CD14-positive monocyte (primary cell): Measurements from ENCODE around the gene INSL4. TPM values are rescaled to one million over a fixed set of nuclear protein-coding genes. Genes with fewer than 3 reads are reported as not detected.

Source experiments
- DNase-seq, 3 donors: peaks; one replicate each; pipeline ENCODE4 v3.0.0-alpha.2; 2011 to 2022
- H2AFZ ChIP-seq: 2 replicates; pipeline ENCODE4 v1.6.0; 2012; ENCODE audit warnings: mild to moderate bottlenecking, low read depth, low read length, inconsistent platforms; ENCODE audit not compliant: insufficient read depth, poor library complexity, severe bottlenecking
- H3K27ac ChIP-seq, 2 donors: 1 replicate in 1 of 2; 2 replicates in 1 of 2; pipeline ENCODE4 v1.5.1; 2012 to 2013; ENCODE audit warnings: low read length in 2 of 2, control low read depth in 1 of 2, inconsistent platforms in 1 of 2, low read depth in 1 of 2, mild to moderate bottlenecking in 1 of 2
- H3K27me3 ChIP-seq, 2 donors: one replicate each; pipeline versions ENCODE4 v1.6.0 to v1.6.1; 2011 to 2013; ENCODE audit warnings: low read length in 2 of 2; ENCODE audit not compliant: control insufficient read depth in 2 of 2, insufficient read depth in 2 of 2
- H3K36me3 ChIP-seq, 2 donors: replicated peaks in 1 of 2; 1 replicate in 1 of 2; 2 replicates in 1 of 2; pipeline versions ENCODE4 v1.5.1 to v1.6.1; 2012 to 2013; ENCODE audit warnings: low read length in 2 of 2, control low read depth in 1 of 2, inconsistent platforms in 1 of 2, mild to moderate bottlenecking in 1 of 2; ENCODE audit not compliant: insufficient read depth in 2 of 2, control insufficient read depth in 1 of 2
- H3K4me1 ChIP-seq, 2 donors: 1 replicate in 1 of 2; 2 replicates in 1 of 2; pipeline versions ENCODE4 v1.5.1 to v1.6.1; 2012 to 2013; ENCODE audit warnings: low read length in 2 of 2, control low read depth in 1 of 2, inconsistent platforms in 1 of 2, mild to moderate bottlenecking in 1 of 2, moderate library complexity in 1 of 2; ENCODE audit not compliant: insufficient read depth in 2 of 2, control insufficient read depth in 1 of 2
- H3K4me2 ChIP-seq: replicated peaks from 2 replicates; pipeline ENCODE3; 2012; ENCODE audit warnings: low read length, moderate library complexity, mild to moderate bottlenecking; ENCODE audit not compliant: poor library complexity, severe bottlenecking; ENCODE audit errors: extremely low read depth
- H3K4me3 ChIP-seq, 3 experiments: fragments of 200-600 bp in 1 of 3; sonication (generic) in 1 of 3; replicated peaks in 1 of 3; 1 replicate in 2 of 3; 2 replicates in 1 of 3; pipeline ENCODE4 v1.5.1; 2011 to 2013; ENCODE audit warnings: low read length in 3 of 3, mild to moderate bottlenecking in 3 of 3, control low read depth in 2 of 3, low read depth in 2 of 3, inconsistent platforms in 1 of 3, moderate library complexity in 1 of 3
- H3K79me2 ChIP-seq: 2 replicates; pipeline ENCODE4 v1.6.0; 2012; ENCODE audit warnings: mild to moderate bottlenecking, control low read depth, inconsistent platforms, low read length, moderate library complexity; ENCODE audit not compliant: insufficient read depth
- H3K9ac ChIP-seq: 2 replicates; pipeline ENCODE4 v1.6.0; 2017; ENCODE audit warnings: low read length, mild to moderate bottlenecking; ENCODE audit not compliant: insufficient read depth, poor library complexity, severe bottlenecking
- H3K9me3 ChIP-seq, 2 donors: replicated peaks in 1 of 2; 1 replicate in 1 of 2; 2 replicates in 1 of 2; pipeline versions ENCODE4 v1.5.1 to v1.6.1; 2012 to 2013; ENCODE audit warnings: low read length in 2 of 2, control low read depth in 1 of 2; ENCODE audit not compliant: control insufficient read depth in 1 of 2, insufficient read depth in 1 of 2
- H4K20me1 ChIP-seq: 2 replicates; pipeline ENCODE4 v1.6.0; 2012; ENCODE audit warnings: mild to moderate bottlenecking, low read length, control low read depth, moderate library complexity; ENCODE audit not compliant: insufficient read depth
- H3K27ac Mint-ChIP-seq, 7 donors: one replicate each; pipeline ENCODE4 v1.8.0; 2020; ENCODE audit warnings: mild to moderate bottlenecking in 7 of 7, mixed read lengths in 7 of 7, moderate library complexity in 6 of 7, inconsistent platforms in 2 of 7
- H3K27me3 Mint-ChIP-seq, 3 donors: one replicate each; pipeline ENCODE4 v1.8.0; 2021 to 2022; ENCODE audit warnings: low read depth in 3 of 3, mild to moderate bottlenecking in 3 of 3, mixed read lengths in 3 of 3, moderate library complexity in 3 of 3, inconsistent platforms in 1 of 3
- H3K36me3 Mint-ChIP-seq, 2 donors: one replicate each; pipeline ENCODE4 v1.8.0; 2020; ENCODE audit warnings: mixed read lengths in 2 of 2, inconsistent platforms in 1 of 2, mild to moderate bottlenecking in 1 of 2
- H3K4me1 Mint-ChIP-seq: one replicate; pipeline ENCODE4 v1.8.0; 2020; ENCODE audit warnings: mild to moderate bottlenecking, mixed read lengths
- H3K4me3 Mint-ChIP-seq, 2 donors: one replicate each; pipeline ENCODE4 v1.8.0; 2020; ENCODE audit warnings: mild to moderate bottlenecking in 2 of 2, mixed read lengths in 2 of 2, moderate library complexity in 1 of 2
- H3K9me3 Mint-ChIP-seq, 7 donors: one replicate each; pipeline ENCODE4 v1.8.0; 2020 to 2022; ENCODE audit warnings: mixed read lengths in 7 of 7, mild to moderate bottlenecking in 6 of 7, moderate library complexity in 6 of 7, inconsistent platforms in 2 of 7
- WGBS: methylation state at CpG from one replicate; pipeline ENCODE4 v1.1.5; 2013; ENCODE audit warnings: missing lambda C conversion rate; ENCODE audit not compliant: insufficient coverage; 5-methylcytosine and 5-hydroxymethylcytosine counted together
- intact Hi-C, 2 donors: fragments of 100-400 bp; cut with micrococcal nuclease; formaldehyde crosslinking; loops; one replicate each; pipeline versions ENCODE4 v1.15.0 to v1.15.1; 2023
- polyA plus RNA-seq, 3 donors: library from polyadenylated mRNA; depleted of rRNA in 1 of 3; unstranded in 2 of 3; stranded (reverse) in 1 of 3; fragments of 300-500 nt in 2 of 3; fragments of >200 nt in 1 of 3; fragmentation: Illumina TruSeq in 2 of 3; gene quantifications; 1 replicate in 2 of 3; 2 replicates in 1 of 3; pipeline ENCODE4 v1.2.3, GENCODE V29; 2012 to 2021
- TF ChIP-seq, protein P1 (sequence below): fragments of 200-600 bp; IDR thresholded peaks from one replicate; pipeline ENCODE4 v1.8.0; 2022; ENCODE audit warnings: antibody characterized with exemption, mild to moderate bottlenecking

INSL4 gene
- polyA plus RNA-seq, 3 donors = not detected

DNA sequence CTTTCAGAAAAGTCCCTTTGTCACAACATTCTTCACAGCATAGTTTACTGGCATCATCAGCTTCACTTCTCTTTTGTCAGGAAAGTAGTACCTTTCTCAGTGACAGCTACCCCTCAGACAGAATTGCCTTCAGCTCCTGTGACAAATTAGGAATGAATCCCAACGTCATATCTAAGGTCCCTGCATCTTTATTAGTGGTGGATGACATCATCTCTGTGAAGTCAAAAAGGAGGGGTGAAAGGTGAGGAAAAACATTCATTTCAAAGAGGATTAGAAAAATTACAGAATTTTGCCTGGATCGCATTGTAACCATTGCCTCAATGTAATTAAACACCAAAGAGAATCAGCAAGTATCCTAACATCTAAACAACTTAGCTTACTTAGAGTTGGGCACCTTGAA, 37.9 kb upstream of the INSL4 start:
- no peak overlapping the region for H3K27ac ChIP-seq
- H3K9ac ChIP-seq = no peak overlapping the region
- Mint-ChIP-seq H3K36me3 (no peaks in the 10 kb centered on the region), H3K27ac (no peak overlapping the region), H3K4me1 (no peaks in the 10 kb centered on the region), H3K27me3 (peaks cover 2 to 8% (median 3%) of the 10 kb centered on the region in 3 donors), H3K4me3 (no peak overlapping the region), H3K9me3 (peaks cover 0 to 2% (median 0%) of the 10 kb centered on the region in 7 donors)
- H3K36me3 ChIP-seq = no peaks in the 10 kb centered on the region
- no CpG with 5 or more reads among the region's 2 CpGs for WGBS
- no peak overlapping the region for H2AFZ ChIP-seq
- no peaks in the 10 kb centered on the region for H3K9me3 ChIP-seq
- TF ChIP-seq, protein P1, sequence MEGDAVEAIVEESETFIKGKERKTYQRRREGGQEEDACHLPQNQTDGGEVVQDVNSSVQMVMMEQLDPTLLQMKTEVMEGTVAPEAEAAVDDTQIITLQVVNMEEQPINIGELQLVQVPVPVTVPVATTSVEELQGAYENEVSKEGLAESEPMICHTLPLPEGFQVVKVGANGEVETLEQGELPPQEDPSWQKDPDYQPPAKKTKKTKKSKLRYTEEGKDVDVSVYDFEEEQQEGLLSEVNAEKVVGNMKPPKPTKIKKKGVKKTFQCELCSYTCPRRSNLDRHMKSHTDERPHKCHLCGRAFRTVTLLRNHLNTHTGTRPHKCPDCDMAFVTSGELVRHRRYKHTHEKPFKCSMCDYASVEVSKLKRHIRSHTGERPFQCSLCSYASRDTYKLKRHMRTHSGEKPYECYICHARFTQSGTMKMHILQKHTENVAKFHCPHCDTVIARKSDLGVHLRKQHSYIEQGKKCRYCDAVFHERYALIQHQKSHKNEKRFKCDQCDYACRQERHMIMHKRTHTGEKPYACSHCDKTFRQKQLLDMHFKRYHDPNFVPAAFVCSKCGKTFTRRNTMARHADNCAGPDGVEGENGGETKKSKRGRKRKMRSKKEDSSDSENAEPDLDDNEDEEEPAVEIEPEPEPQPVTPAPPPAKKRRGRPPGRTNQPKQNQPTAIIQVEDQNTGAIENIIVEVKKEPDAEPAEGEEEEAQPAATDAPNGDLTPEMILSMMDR = no peak
- no peak for DNase-seq
- H3K27me3 ChIP-seq = no peaks in the 10 kb centered on the region
- intact Hi-C loops = no loop called here
- H3K4me1 ChIP-seq = no peaks in the 10 kb centered on the region
- no peaks in the 10 kb centered on the region for H4K20me1 ChIP-seq
- H3K4me2 ChIP-seq = no peak overlapping the region
- H3K4me3 ChIP-seq = no peak overlapping the region
- H3K79me2 ChIP-seq = no peaks in the 10 kb centered on the region

DNA sequence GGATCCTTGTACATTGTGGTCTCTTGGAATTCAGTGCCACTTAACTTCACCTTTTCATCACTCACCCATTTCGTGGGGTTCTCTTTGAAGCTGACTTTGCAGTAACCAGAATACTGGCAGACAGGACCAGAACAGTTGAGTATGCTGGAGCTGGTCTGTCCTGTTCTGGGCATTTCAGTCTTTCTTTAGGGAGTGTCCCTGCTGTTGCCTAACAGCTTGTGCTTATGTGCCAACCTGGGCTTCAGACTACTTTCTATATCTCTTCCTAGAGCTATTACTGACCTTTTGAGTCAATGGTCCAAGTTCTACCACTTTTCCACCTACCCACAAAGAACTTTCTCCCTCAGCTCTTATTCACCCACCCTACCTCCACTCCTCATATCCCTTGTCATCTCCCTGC, 35.8 kb upstream of the INSL4 start:
- no peaks in the 10 kb centered on the region for H3K36me3 ChIP-seq
- Mint-ChIP-seq H3K27me3 (peaks cover 2 to 6% (median 3%) of the 10 kb centered on the region in 3 donors), H3K4me1 (no peaks in the 10 kb centered on the region), H3K4me3 (no peak overlapping the region), H3K36me3 (no peaks in the 10 kb centered on the region), H3K27ac (no peak overlapping the region), H3K9me3 (peaks cover 0 to 2% (median 0%) of the 10 kb centered on the region in 7 donors)
- no peaks in the 10 kb centered on the region for H4K20me1 ChIP-seq
- no peaks in the 10 kb centered on the region for H3K27me3 ChIP-seq
- intact Hi-C loops = no loop called here
- no CpG with 5 or more reads among the region's 1 CpG for WGBS
- no peaks in the 10 kb centered on the region for H3K79me2 ChIP-seq
- no peak overlapping the region for H3K4me2 ChIP-seq
- TF ChIP-seq, protein P1 = no peak
- no peak overlapping the region for H3K27ac ChIP-seq
- H3K4me1 ChIP-seq = no peaks in the 10 kb centered on the region
- no peak for DNase-seq
- no peak overlapping the region for H2AFZ ChIP-seq
- H3K9me3 ChIP-seq = no peaks in the 10 kb centered on the region
- no peak overlapping the region for H3K9ac ChIP-seq
- H3K4me3 ChIP-seq = no peak overlapping the region
